H9 (cell line): ENCODE results near the gene FOXO6. TPM values are rescaled to one million over a fixed set of nuclear protein-coding genes. Genes with fewer than 3 reads are reported as not detected.

Experiments
- DNase-seq: peaks from one replicate; pipeline ENCODE4 v3.0.0-alpha.2; 2017
- H2AFZ ChIP-seq: one replicate; pipeline ENCODE4 v1.6.1; 2013; ENCODE audit warnings: mild to moderate bottlenecking, low read length, control low read depth, moderate library complexity
- H2AK5ac ChIP-seq: 2 replicates; pipeline ENCODE4 v1.6.1; 2013; ENCODE audit warnings: low read length, control low read depth, mixed read lengths; ENCODE audit not compliant: insufficient read length
- H2BK120ac ChIP-seq: one replicate; pipeline ENCODE4 v1.6.1; 2013; ENCODE audit warnings: low read depth, mild to moderate bottlenecking, low read length, control low read depth, inconsistent platforms; ENCODE audit not compliant: poor library complexity, severe bottlenecking
- H2BK12ac ChIP-seq: 2 replicates; pipeline ENCODE4 v1.6.1; 2013; ENCODE audit warnings: low read length, control low read depth, mixed read lengths, low read depth; ENCODE audit not compliant: insufficient read length
- H2BK15ac ChIP-seq: 2 replicates; pipeline ENCODE4 v1.6.1; 2013; ENCODE audit warnings: low read depth, low read length, control low read depth
- H2BK20ac ChIP-seq: one replicate; pipeline ENCODE4 v1.6.1; 2013; ENCODE audit warnings: low read depth, mild to moderate bottlenecking, low read length, control low read depth, inconsistent platforms; ENCODE audit not compliant: poor library complexity, severe bottlenecking
- H2BK5ac ChIP-seq: 2 replicates; pipeline ENCODE4 v1.6.1; 2013; ENCODE audit warnings: low read length, control low read depth, mixed read lengths; ENCODE audit not compliant: insufficient read length
- H3K14ac ChIP-seq: 2 replicates; pipeline ENCODE4 v1.6.1; 2013; ENCODE audit warnings: low read length, control low read depth; ENCODE audit not compliant: insufficient read depth
- H3K18ac ChIP-seq: 2 replicates; pipeline ENCODE4 v1.6.1; 2013; ENCODE audit warnings: low read depth, mild to moderate bottlenecking, mixed read lengths, low read length, control low read depth; ENCODE audit not compliant: insufficient read length
- H3K23ac ChIP-seq: 2 replicates; pipeline ENCODE4 v1.6.1; 2013; ENCODE audit warnings: low read length, control low read depth, mixed read lengths, low read depth; ENCODE audit not compliant: insufficient read length
- H3K23me2 ChIP-seq: 2 replicates; pipeline ENCODE4 v1.6.1; 2013; ENCODE audit warnings: low read depth, mild to moderate bottlenecking, mixed read lengths, low read length, control low read depth; ENCODE audit not compliant: insufficient read length, poor library complexity, severe bottlenecking
- H3K27ac ChIP-seq: 2 replicates; pipeline ENCODE4 v1.5.1; 2013; ENCODE audit warnings: low read length, control low read depth, mixed read lengths, low read depth; ENCODE audit not compliant: insufficient read length
- H3K27me3 ChIP-seq: 2 replicates; pipeline ENCODE4 v1.6.1; 2013; ENCODE audit warnings: low read length, control low read depth, inconsistent platforms; ENCODE audit not compliant: insufficient read depth
- H3K4ac ChIP-seq: 2 replicates; pipeline ENCODE4 v1.6.1; 2013; ENCODE audit warnings: low read depth, mild to moderate bottlenecking, control low read depth, inconsistent platforms, low read length, moderate library complexity
- H3K4me1 ChIP-seq: 2 replicates; pipeline ENCODE4 v1.6.1; 2013; ENCODE audit warnings: low read length, control low read depth, inconsistent platforms; ENCODE audit not compliant: insufficient read depth
- H3K4me2 ChIP-seq: 2 replicates; pipeline ENCODE4 v1.6.1; 2013; ENCODE audit warnings: low read length, control low read depth, mixed read lengths; ENCODE audit not compliant: insufficient read length, insufficient read depth
- H3K56ac ChIP-seq: 2 replicates; pipeline ENCODE4 v1.6.1; 2013; ENCODE audit warnings: low read depth, mild to moderate bottlenecking, mixed read lengths, low read length, control low read depth; ENCODE audit not compliant: insufficient read length
- H3K79me1 ChIP-seq: 2 replicates; pipeline ENCODE4 v1.6.1; 2013; ENCODE audit warnings: low read depth, mild to moderate bottlenecking, moderate library complexity, low read length, control low read depth, inconsistent platforms; ENCODE audit not compliant: insufficient read depth, poor library complexity, severe bottlenecking
- H3K79me2 ChIP-seq: 2 replicates; pipeline ENCODE4 v1.6.1; 2013; ENCODE audit warnings: low read length, control low read depth, inconsistent platforms; ENCODE audit not compliant: insufficient read depth
- H3K9ac ChIP-seq: 2 replicates; pipeline ENCODE4 v1.6.1; 2013; ENCODE audit warnings: low read length, control low read depth, mixed read lengths; ENCODE audit not compliant: insufficient read length; ENCODE audit errors: extremely low read depth
- H3K9me3 ChIP-seq: one replicate; pipeline ENCODE4 v1.6.1; 2013; ENCODE audit warnings: low read depth, low read length, inconsistent platforms; ENCODE audit not compliant: control insufficient read depth
- H3T11ph ChIP-seq: one replicate; pipeline ENCODE4 v1.6.1; 2013; ENCODE audit warnings: mild to moderate bottlenecking, low read length, control low read depth, inconsistent platforms
- H4K20me1 ChIP-seq: one replicate; pipeline ENCODE4 v1.6.1; 2013; ENCODE audit not compliant: control insufficient read depth, insufficient read length, insufficient read depth
- H4K5ac ChIP-seq: 2 replicates; pipeline ENCODE4 v1.6.1; 2013; ENCODE audit warnings: low read depth, mild to moderate bottlenecking, mixed read lengths, low read length, control low read depth; ENCODE audit not compliant: insufficient read length
- H4K8ac ChIP-seq: replicated peaks from 2 replicates; pipeline ENCODE4 v1.6.1; 2013; ENCODE audit warnings: low read length, control low read depth, mixed read lengths, low read depth; ENCODE audit not compliant: insufficient read length
- H4K91ac ChIP-seq: 2 replicates; pipeline ENCODE4 v1.6.1; 2013; ENCODE audit warnings: low read depth, mild to moderate bottlenecking, moderate library complexity, mixed read lengths, low read length, control low read depth; ENCODE audit not compliant: insufficient read length
- H3K27ac Mint-ChIP-seq, 3 experiments: 2 replicates in 2 of 3; 3 replicates in 1 of 3; pipeline ENCODE4 v1.8.0; 2020 to 2021; ENCODE audit warnings: mixed read lengths in 3 of 3, mild to moderate bottlenecking in 1 of 3, moderate library complexity in 1 of 3
- H3K27me3 Mint-ChIP-seq: 2 replicates; pipeline ENCODE4 v1.8.0; 2021; ENCODE audit warnings: low read depth, mild to moderate bottlenecking, moderate library complexity, mixed read lengths
- H3K36me3 Mint-ChIP-seq, 3 experiments: 2 replicates in 2 of 3; 3 replicates in 1 of 3; pipeline ENCODE4 v1.8.0; 2020 to 2021; ENCODE audit warnings: low read depth in 3 of 3, mixed read lengths in 3 of 3; ENCODE audit not compliant: insufficient read depth in 1 of 3
- H3K4me1 Mint-ChIP-seq, 2 experiments: 2 replicates each; pipeline ENCODE4 v1.8.0; 2020; ENCODE audit warnings: mixed read lengths in 2 of 2
- H3K4me3 Mint-ChIP-seq, 2 experiments: 2 replicates in 1 of 2; 3 replicates in 1 of 2; pipeline ENCODE4 v1.8.0; 2020 to 2021; ENCODE audit warnings: mild to moderate bottlenecking in 2 of 2, mixed read lengths in 2 of 2, moderate library complexity in 1 of 2
- H3K9me3 Mint-ChIP-seq, 2 experiments: 2 replicates in 1 of 2; 3 replicates in 1 of 2; pipeline ENCODE4 v1.8.0; 2020; ENCODE audit warnings: mild to moderate bottlenecking in 2 of 2, mixed read lengths in 2 of 2, moderate library complexity in 1 of 2
- WGBS: extraction: QIAGEN DNeasy Blood & Tissue Kit; methylation state at CpG from one replicate; pipeline ENCODE4 v1.1.7; 2013; ENCODE audit warnings: missing lambda C conversion rate, low lambda C conversion rate, mixed read lengths; ENCODE audit not compliant: insufficient read length; ENCODE audit errors: extremely low coverage; 5-methylcytosine and 5-hydroxymethylcytosine counted together
- total RNA-seq: library from RNA; stranded (reverse); gene quantifications from 2 replicates; pipeline ENCODE4 v1.2.1, GENCODE V29; 2021
- TF ChIP-seq, protein P1 (sequence below): fragments of 200-600 bp; sonication (generic); conservative IDR thresholded peaks from 3 replicates; pipeline ENCODE4 v1.8.0; 2021; ENCODE audit warnings: antibody characterized with exemption, mild to moderate bottlenecking

The FOXO6 gene
- total RNA-seq, 1 experiment from 2014 or later = 0.83 TPM

GRCh38 chr1:41417746-41418145, 56.5 kb downstream of the FOXO6 start:
- H3K4me1 ChIP-seq = no peaks in the 10 kb centered on the region
- no peaks in the 10 kb centered on the region for H4K20me1 ChIP-seq
- no peaks in the 10 kb centered on the region for H3K79me2 ChIP-seq
- peaks cover 1% of the 10 kb centered on the region for H3K27me3 Mint-ChIP-seq
- no peak overlapping the region for H4K8ac ChIP-seq
- no peak overlapping the region for H2AK5ac ChIP-seq
- no peak overlapping the region for H2BK12ac ChIP-seq
- H3K4me1 Mint-ChIP-seq = peaks cover 7 to 25% of the 10 kb centered on the region in 2 experiments
- H3K9ac ChIP-seq = no peak overlapping the region
- no peaks in the 10 kb centered on the region for H3K23me2 ChIP-seq
- H3K27ac Mint-ChIP-seq = no peak overlapping the region; a peak in 1 of 7 replicates
- no peak overlapping the region for H2BK20ac ChIP-seq
- TF ChIP-seq, protein P1, sequence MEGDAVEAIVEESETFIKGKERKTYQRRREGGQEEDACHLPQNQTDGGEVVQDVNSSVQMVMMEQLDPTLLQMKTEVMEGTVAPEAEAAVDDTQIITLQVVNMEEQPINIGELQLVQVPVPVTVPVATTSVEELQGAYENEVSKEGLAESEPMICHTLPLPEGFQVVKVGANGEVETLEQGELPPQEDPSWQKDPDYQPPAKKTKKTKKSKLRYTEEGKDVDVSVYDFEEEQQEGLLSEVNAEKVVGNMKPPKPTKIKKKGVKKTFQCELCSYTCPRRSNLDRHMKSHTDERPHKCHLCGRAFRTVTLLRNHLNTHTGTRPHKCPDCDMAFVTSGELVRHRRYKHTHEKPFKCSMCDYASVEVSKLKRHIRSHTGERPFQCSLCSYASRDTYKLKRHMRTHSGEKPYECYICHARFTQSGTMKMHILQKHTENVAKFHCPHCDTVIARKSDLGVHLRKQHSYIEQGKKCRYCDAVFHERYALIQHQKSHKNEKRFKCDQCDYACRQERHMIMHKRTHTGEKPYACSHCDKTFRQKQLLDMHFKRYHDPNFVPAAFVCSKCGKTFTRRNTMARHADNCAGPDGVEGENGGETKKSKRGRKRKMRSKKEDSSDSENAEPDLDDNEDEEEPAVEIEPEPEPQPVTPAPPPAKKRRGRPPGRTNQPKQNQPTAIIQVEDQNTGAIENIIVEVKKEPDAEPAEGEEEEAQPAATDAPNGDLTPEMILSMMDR = no peak
- no peak overlapping the region for H3K27ac ChIP-seq
- no peak overlapping the region for H3K23ac ChIP-seq
- H3K56ac ChIP-seq = no peak overlapping the region
- H2BK120ac ChIP-seq = no peak overlapping the region
- no peaks in the 10 kb centered on the region; a peak in 1 of 5 replicates for H3K9me3 Mint-ChIP-seq
- H3K4ac ChIP-seq = no peak overlapping the region
- H3K79me1 ChIP-seq = no peaks in the 10 kb centered on the region
- H4K91ac ChIP-seq = no peak overlapping the region
- no peak overlapping the region for H4K5ac ChIP-seq
- no peak overlapping the region for H2BK5ac ChIP-seq
- no peaks in the 10 kb centered on the region for H3K36me3 Mint-ChIP-seq
- no peak for DNase-seq
- H3K9me3 ChIP-seq = no peaks in the 10 kb centered on the region
- no peak overlapping the region for H3T11ph ChIP-seq
- H2BK15ac ChIP-seq = no peak overlapping the region
- no peak overlapping the region; the same call in 1 of the 2 replicates for H3K14ac ChIP-seq
- no peak overlapping the region for H3K4me2 ChIP-seq
- no peak overlapping the region for H2AFZ ChIP-seq
- no peak overlapping the region for H3K4me3 Mint-ChIP-seq
- H3K18ac ChIP-seq = no peak overlapping the region
- no peaks in the 10 kb centered on the region for H3K27me3 ChIP-seq
- no CpG with 5 or more reads among the region's 6 CpGs for WGBS
